Left ventricle myocardium inferior (tissue), 1 donor: ENCODE results near the gene C1QTNF9. TPM values are rescaled to one million over a fixed set of nuclear protein-coding genes. Genes with fewer than 3 reads are reported as not detected.
"Not testable (repeated sequence)": the region's sequence is repeated elsewhere in the genome, so short reads cannot be mapped to it uniquely, and the experiment has no call there.

Experiments
- DNase-seq: peaks from one replicate; pipeline ENCODE4 v3.0.0-alpha.2; 2020
- H3K27ac ChIP-seq: fragments of 200-600 bp; replicated peaks from 2 replicates; pipeline ENCODE4 v1.8.0; 2021
- H3K27me3 ChIP-seq: fragments of 200-600 bp; 2 replicates; pipeline ENCODE4 v1.8.0; 2021; ENCODE audit warnings: low read depth
- H3K36me3 ChIP-seq: fragments of 200-600 bp; 2 replicates; pipeline ENCODE4 v1.8.0; 2021
- H3K4me1 ChIP-seq: fragments of 200-600 bp; 2 replicates; pipeline ENCODE4 v1.8.0; 2021
- H3K4me3 ChIP-seq: fragments of 200-600 bp; 2 replicates; pipeline ENCODE4 v1.8.0; 2021; ENCODE audit warnings: mild to moderate bottlenecking, moderate library complexity
- H3K9me3 ChIP-seq: fragments of 200-600 bp; replicated peaks from 2 replicates; pipeline ENCODE4 v1.8.0; 2021
- intact Hi-C: fragments of 100-400 bp; cut with micrococcal nuclease; formaldehyde crosslinking; loops from one replicate; pipeline ENCODE4 v1.11.0; 2022
- total RNA-seq: library from RNA; stranded (reverse); fragmentation: NEBNext Ultra II Directional; extraction: Animal tissue kit (Norgen Biotek cat#: 25700); gene quantifications from one replicate; pipeline ENCODE4 v1.2.1, GENCODE V29; 2021
- TF ChIP-seq, protein P1 (sequence below): fragments of 200-600 bp; IDR thresholded peaks from 2 replicates; pipeline ENCODE4 v1.8.0; 2021; ENCODE audit warnings: antibody characterized with exemption, mild to moderate bottlenecking, borderline replicate concordance
- donor health status: DM: no; HTN: yes; CAD: no; lungs with severe emphysema.

C1QTNF9 gene
- total RNA-seq, 1 donor from 2014 or later, result 3.0 TPM

- intact Hi-C loops, result no loop called here
- no peak overlapping the region for H3K27ac ChIP-seq
Measured at GRCh38 chr13:24323739-24324075, 14.3 kb downstream of the C1QTNF9 start.

GRCh38 chr13:24327598-24327997 is 18.2 kb downstream of the C1QTNF9 start:
- H3K27ac ChIP-seq, H3K4me3 ChIP-seq, DNase-seq, H3K36me3 ChIP-seq, intact Hi-C loops, H3K9me3 ChIP-seq, H3K4me1 ChIP-seq: not testable (repeated sequence)
- peaks cover 34% of the 10 kb centered on the region for H3K27me3 ChIP-seq

More at GRCh38 chr13:24323739-24324075, 14.3 kb downstream of the C1QTNF9 start:
- H3K4me3 ChIP-seq, result no peak overlapping the region
- peaks cover 34% of the 10 kb centered on the region for H3K27me3 ChIP-seq
- no peaks in the 10 kb centered on the region for H3K4me1 ChIP-seq
- no peak for DNase-seq
- no peaks in the 10 kb centered on the region for H3K36me3 ChIP-seq
- TF ChIP-seq, protein P1, sequence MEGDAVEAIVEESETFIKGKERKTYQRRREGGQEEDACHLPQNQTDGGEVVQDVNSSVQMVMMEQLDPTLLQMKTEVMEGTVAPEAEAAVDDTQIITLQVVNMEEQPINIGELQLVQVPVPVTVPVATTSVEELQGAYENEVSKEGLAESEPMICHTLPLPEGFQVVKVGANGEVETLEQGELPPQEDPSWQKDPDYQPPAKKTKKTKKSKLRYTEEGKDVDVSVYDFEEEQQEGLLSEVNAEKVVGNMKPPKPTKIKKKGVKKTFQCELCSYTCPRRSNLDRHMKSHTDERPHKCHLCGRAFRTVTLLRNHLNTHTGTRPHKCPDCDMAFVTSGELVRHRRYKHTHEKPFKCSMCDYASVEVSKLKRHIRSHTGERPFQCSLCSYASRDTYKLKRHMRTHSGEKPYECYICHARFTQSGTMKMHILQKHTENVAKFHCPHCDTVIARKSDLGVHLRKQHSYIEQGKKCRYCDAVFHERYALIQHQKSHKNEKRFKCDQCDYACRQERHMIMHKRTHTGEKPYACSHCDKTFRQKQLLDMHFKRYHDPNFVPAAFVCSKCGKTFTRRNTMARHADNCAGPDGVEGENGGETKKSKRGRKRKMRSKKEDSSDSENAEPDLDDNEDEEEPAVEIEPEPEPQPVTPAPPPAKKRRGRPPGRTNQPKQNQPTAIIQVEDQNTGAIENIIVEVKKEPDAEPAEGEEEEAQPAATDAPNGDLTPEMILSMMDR, result no peak
- H3K9me3 ChIP-seq, result no peaks in the 10 kb centered on the region

DNA sequence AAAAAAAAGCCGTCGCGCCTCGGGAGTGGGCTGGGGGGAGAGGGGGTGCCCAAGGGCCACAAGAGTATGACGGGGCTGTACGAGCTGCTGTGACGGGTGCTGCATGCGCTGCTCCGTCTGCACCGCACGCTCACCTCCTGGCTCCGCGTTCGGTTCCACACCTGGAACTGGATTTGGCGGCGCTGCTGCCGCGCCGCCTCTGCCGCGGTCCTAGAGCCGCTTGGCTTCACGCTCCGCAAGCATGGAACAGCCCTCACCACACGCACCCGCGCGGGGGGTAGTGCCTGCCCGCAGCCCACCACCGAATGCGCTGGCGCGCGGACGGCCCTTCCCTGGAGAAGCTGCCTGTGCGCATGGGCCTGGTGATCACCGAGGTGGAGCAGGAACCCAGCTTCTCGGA is 18.8 kb downstream of the C1QTNF9 start:
- no peaks in the 10 kb centered on the region for H3K9me3 ChIP-seq
- intact Hi-C loops, result no loop called here
- TF ChIP-seq, protein P1, result no peak
- no peak overlapping the region for H3K4me3 ChIP-seq
- H3K27ac ChIP-seq, result no peak overlapping the region
- no peaks in the 10 kb centered on the region for H3K4me1 ChIP-seq
- H3K27me3 ChIP-seq, result peaks cover 31% of the 10 kb centered on the region
- H3K36me3 ChIP-seq, result no peaks in the 10 kb centered on the region
- no peak for DNase-seq

DNA sequence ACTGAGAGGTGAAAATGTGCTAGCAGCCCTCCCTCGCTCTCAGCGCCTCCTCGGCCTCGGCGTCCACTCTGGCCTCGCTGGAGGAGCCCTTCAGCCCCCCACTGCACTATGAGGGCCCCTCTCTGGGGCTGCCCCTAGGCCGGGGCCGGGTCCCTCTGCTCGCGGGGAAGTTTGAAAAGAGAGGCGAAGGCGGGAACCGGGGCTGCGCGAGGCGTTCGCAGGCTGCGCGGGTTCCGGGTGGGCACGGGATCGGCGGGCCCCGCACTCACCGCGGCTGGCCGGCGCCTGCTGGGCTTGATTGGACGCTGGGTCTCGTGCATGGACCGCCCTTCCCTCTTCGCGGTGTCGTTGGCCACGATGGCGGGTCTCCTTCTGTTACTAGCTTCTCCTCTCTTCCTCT is 29.3 kb downstream of the C1QTNF9 start:
- H3K9me3 ChIP-seq, result no peaks in the 10 kb centered on the region
- DNase-seq, result no peak
- H3K36me3 ChIP-seq, result no peaks in the 10 kb centered on the region
- TF ChIP-seq, protein P1, result no peak
- no peaks in the 10 kb centered on the region for H3K4me1 ChIP-seq
- H3K27ac ChIP-seq, result no peak overlapping the region
- intact Hi-C loops, result no loop called here
- H3K4me3 ChIP-seq, result no peak overlapping the region
- H3K27me3 ChIP-seq, result peaks cover 27% of the 10 kb centered on the region

DNA sequence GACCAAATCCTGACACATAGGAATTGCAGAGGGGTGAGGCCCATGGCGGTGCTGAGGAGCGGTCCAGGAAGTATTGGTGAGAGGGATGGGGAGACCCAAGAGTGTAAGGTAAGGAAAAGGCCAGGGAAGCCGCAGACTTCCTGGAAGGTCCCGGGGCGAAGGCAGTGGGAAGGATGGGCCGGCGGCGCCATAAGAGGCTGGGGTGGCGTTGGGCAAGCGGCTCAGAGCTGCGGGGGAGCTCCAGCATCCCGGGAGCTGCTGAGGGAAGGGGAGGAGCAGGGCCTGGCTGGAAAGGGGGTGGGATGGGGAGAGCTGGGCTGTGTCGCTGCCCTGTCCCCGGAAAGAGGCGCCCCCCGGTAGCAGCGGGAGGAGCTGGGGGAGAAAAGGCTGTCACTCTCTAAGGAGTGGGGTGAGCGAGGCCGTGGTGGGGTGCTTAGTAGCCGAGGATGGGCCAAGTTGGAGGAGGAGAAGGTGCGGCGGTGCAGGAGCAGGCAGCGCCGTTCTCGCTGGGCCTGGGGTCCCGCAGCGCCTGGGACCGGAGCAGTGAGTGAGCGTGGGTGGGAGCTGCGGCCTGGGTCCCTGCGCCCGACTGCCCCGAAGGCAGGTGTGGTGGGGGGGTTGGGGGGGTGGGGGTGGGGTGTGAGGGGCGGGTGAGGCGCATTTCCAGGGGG is 30.7 kb downstream of the C1QTNF9 start:
- no peak for DNase-seq
- Histone ChIP-seq H3K36me3 (no peaks in the 10 kb centered on the region), H3K4me1 (no peaks in the 10 kb centered on the region), H3K27me3 (peaks cover 24% of the 10 kb centered on the region), H3K4me3 (no peak overlapping the region), H3K9me3 (no peaks in the 10 kb centered on the region), H3K27ac (no peak overlapping the region)
- TF ChIP-seq, protein P1, result no peak
- intact Hi-C loops, result no loop called here

DNA sequence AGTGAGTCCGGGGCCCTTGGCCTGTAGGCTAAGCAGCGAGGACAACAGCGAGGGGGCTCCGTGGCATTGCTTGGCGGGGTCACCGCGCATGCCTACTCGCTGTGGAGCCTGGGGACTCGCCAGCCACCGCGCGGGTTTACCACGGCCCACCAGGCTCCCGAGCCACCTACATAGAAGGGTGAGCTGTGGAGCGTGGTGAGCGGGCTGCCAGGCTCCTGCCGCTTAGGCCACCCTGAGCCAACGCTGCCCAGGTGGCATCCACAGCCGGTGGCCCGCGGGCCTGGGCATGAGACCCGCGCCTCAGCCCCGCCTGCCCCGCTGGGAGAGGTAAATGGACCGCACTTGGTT is 31.2 kb downstream of the C1QTNF9 start:
- Histone ChIP-seq H3K9me3 (no peaks in the 10 kb centered on the region), H3K27me3 (peaks cover 24% of the 10 kb centered on the region), H3K4me1 (no peaks in the 10 kb centered on the region), H3K27ac (no peak overlapping the region), H3K36me3 (no peaks in the 10 kb centered on the region), H3K4me3 (no peak overlapping the region)
- intact Hi-C loops, result no loop called here
- no peak for DNase-seq
- TF ChIP-seq, protein P1, result no peak
